Activated naive CD4-positive, alpha-beta T cell treated with Interleukin-2 at 50 U/mL for 16 hours (primary cell): ENCODE results near the gene TRIM52.
"Not testable (repeated sequence)": the region's sequence is repeated elsewhere in the genome, so short reads cannot be mapped to it uniquely, and the experiment has no call there.

Source experiments
- DNase-seq: peaks from one replicate; pipeline ENCODE4 v3.0.0-alpha.2; 2020

Gene TRIM52

GRCh38 chr5:181212080-181212479, 48.9 kb downstream of the TRIM52 start:
- no peak for DNase-seq

- DNase-seq, result no peak
Observed at GRCh38 chr5:181211208-181211607, 49.7 kb downstream of the TRIM52 start.

GRCh38 chr5:181210698-181211097, 50.2 kb downstream of the TRIM52 start:
- not testable (repeated sequence) for DNase-seq

- DNase-seq, result not testable (repeated sequence)
Observed at GRCh38 chr5:181210148-181210547, 50.8 kb downstream of the TRIM52 start.

GRCh38 chr5:181209006-181209405, 51.9 kb downstream of the TRIM52 start:
- not testable (repeated sequence) for DNase-seq

- no peak for DNase-seq
Observed at GRCh38 chr5:181207960-181208253, 53.0 kb downstream of the TRIM52 start.

- DNase-seq, result peak; percentile 84
Observed at GRCh38 chr5:181207214-181207959, 53.6 kb downstream of the TRIM52 start.

GRCh38 chr5:181205761-181206649, 54.9 kb downstream of the TRIM52 start:
- peak; percentile 36 for DNase-seq
